A673 (cell line): ENCODE results near the gene PLA2G4F. TPM values are rescaled to one million over a fixed set of nuclear protein-coding genes. Genes with fewer than 3 reads are reported as not detected.

Experiments used
- BruUV-seq: library from RNA; stranded (reverse); fragments of 400-500 nt; replicated peaks from 2 replicates; lab custom pipeline; 2021; lab: Mats Ljungman, UMichigan
- CTCF ChIA-PET: fragments of 300-600 bp; sonication (Branson Sonifier 250); formaldehyde crosslinking; loops from one replicate; lab custom pipeline; 2022; ENCODE audit warnings: antibody characterized with exemption; lab: Charles Lee
- POLR2A ChIA-PET: fragments of 300-600 bp; sonication (Branson Sonifier 250); formaldehyde crosslinking; loops from one replicate; lab custom pipeline; 2022; ENCODE audit warnings: antibody characterized with exemption; ENCODE audit not compliant: low non-redundant PET; lab: Charles Lee
- DNase-seq: peaks from one replicate; pipeline ENCODE4 v3.0.0-alpha.2; 2015; ENCODE audit warnings: low spot score
- H3K27ac ChIP-seq: fragments of 200-600 bp; sonication (generic); 2 replicates; pipeline ENCODE4 v1.5.1; 2016; ENCODE audit warnings: mixed run types, low read depth, mild to moderate bottlenecking, mixed read lengths, antibody characterized with exemption, low read length; ENCODE audit not compliant: poor library complexity, severe bottlenecking
- H3K27me3 ChIP-seq: fragments of 200-600 bp; sonication (generic); replicated peaks from 2 replicates; pipeline ENCODE4 v1.6.1; 2017; ENCODE audit warnings: mixed run types, low read depth, mild to moderate bottlenecking, mixed read lengths, antibody characterized with exemption, low read length; ENCODE audit not compliant: insufficient read depth, poor library complexity
- H3K36me3 ChIP-seq: fragments of 200-600 bp; sonication (generic); 2 replicates; pipeline ENCODE4 v1.6.1; 2016; ENCODE audit warnings: mixed run types, mild to moderate bottlenecking, mixed read lengths, antibody characterized with exemption, low read length; ENCODE audit not compliant: insufficient read depth, poor library complexity, severe bottlenecking
- H3K4me1 ChIP-seq: fragments of 200-600 bp; sonication (generic); 2 replicates; pipeline ENCODE4 v1.6.1; 2017; ENCODE audit warnings: mixed run types, mild to moderate bottlenecking, mixed read lengths, antibody characterized with exemption, low read length; ENCODE audit not compliant: insufficient read depth, poor library complexity, severe bottlenecking
- H3K4me3 ChIP-seq: fragments of 200-600 bp; sonication (generic); 2 replicates; pipeline ENCODE4 v1.5.1; 2016; ENCODE audit warnings: low read depth, mixed run types, mild to moderate bottlenecking, mixed read lengths, low read length; ENCODE audit not compliant: poor library complexity, severe bottlenecking
- H3K9me3 ChIP-seq: fragments of 200-600 bp; sonication (generic); 2 replicates; pipeline ENCODE4 v1.6.1; 2016; ENCODE audit warnings: mixed run types, low read depth, mild to moderate bottlenecking, mixed read lengths, antibody characterized with exemption, low read length; ENCODE audit not compliant: poor library complexity, severe bottlenecking
- CTCF ChIP-seq: fragments of 300-800, 200-600 bp; sonication (generic); conservative IDR thresholded peaks from 2 replicates; pipeline ENCODE4 v1.5.1; 2017; ENCODE audit warnings: low read depth, mild to moderate bottlenecking, antibody characterized with exemption, low read length, moderate library complexity, mixed read lengths
- EZH2 ChIP-seq: fragments of 200-600 bp; sonication (generic); IDR thresholded peaks from 2 replicates; pipeline ENCODE4 v1.6.1; 2017; ENCODE audit warnings: borderline replicate concordance, low read depth, mild to moderate bottlenecking, mixed read lengths, antibody characterized with exemption, low read length; ENCODE audit not compliant: poor library complexity, severe bottlenecking
- intact Hi-C: fragments of 100-400 bp; cut with micrococcal nuclease; formaldehyde crosslinking; loops from one replicate; pipeline ENCODE4 v1.10.0; 2022; ENCODE audit not compliant: unreplicated experiment
- total RNA-seq: library from RNA; stranded (reverse); gene quantifications from 2 replicates; pipeline ENCODE4 v1.2.3, GENCODE V29; 2021

Gene PLA2G4F
- total RNA-seq, 1 experiment from 2014 or later, result not detected

GRCh38 chr15:42137461-42138261 lies 18.8 kb downstream of the PLA2G4F start:
- BruUV-seq, result no TSS peak

GRCh38 chr15:42136513-42136912 lies 19.9 kb downstream of the PLA2G4F start:
- intact Hi-C loops, result loop anchor here (2.0 kb wide), 1 partner anchor 70 kb away; no protein-coding TSS in a partner anchor
- Histone ChIP-seq H3K27ac (no peak overlapping the region), H3K9me3 (no peaks in the 10 kb centered on the region), H3K4me3 (no peak overlapping the region), H3K36me3 (no peaks in the 10 kb centered on the region), H3K27me3 (no peaks in the 10 kb centered on the region), H3K4me1 (peaks cover 7% of the 10 kb centered on the region)
- BruUV-seq, result no TSS peak
- no peak for DNase-seq
- TF ChIP-seq EZH2 (no peak), CTCF (no peak)
- ChIA-PET CTCF (no interaction called here), POLR2A (no interaction called here)

More at GRCh38 chr15:42137461-42138261, 18.8 kb downstream of the PLA2G4F start:
- DNase-seq, result peak; percentile 77
- ChIA-PET POLR2A (no interaction called here), CTCF (interaction anchor here (0.6 to 1.2 kb wide), 5 partner anchors 19 to 323 kb away, joined by 3 to 7 read pairs (median 3); partner anchors contain the start of gene PLA2G4F)
- no peak overlapping the region for H3K4me3 ChIP-seq
- TF ChIP-seq CTCF (peak; percentile 77), EZH2 (no peak)
- no peaks in the 10 kb centered on the region for H3K9me3 ChIP-seq
- H3K36me3 ChIP-seq, result no peaks in the 10 kb centered on the region
- H3K27ac ChIP-seq, result no peak overlapping the region
- H3K27me3 ChIP-seq, result no peaks in the 10 kb centered on the region
- no peaks in the 10 kb centered on the region for H3K4me1 ChIP-seq
- intact Hi-C loops, result loop anchor here (2.0 kb wide), 1 partner anchor 71 kb away; no protein-coding TSS in a partner anchor

- no peaks in the 10 kb centered on the region for H3K9me3 ChIP-seq
- DNase-seq, result no peak
- BruUV-seq, result no TSS peak
- no peak for TF ChIP-seq CTCF
- TF ChIP-seq EZH2, result no peak
- no peaks in the 10 kb centered on the region for H3K36me3 ChIP-seq
- H3K4me1 ChIP-seq, result peaks cover 18% of the 10 kb centered on the region
- H3K4me3 ChIP-seq, result no peak overlapping the region
- H3K27me3 ChIP-seq, result no peaks in the 10 kb centered on the region
- no peak overlapping the region for H3K27ac ChIP-seq
- intact Hi-C loops, result no loop called here
- ChIA-PET CTCF (no interaction called here), POLR2A (no interaction called here)
Measured at GRCh38 chr15:42135351-42135750, 21.1 kb downstream of the PLA2G4F start.
